Measurements from ENCODE around the gene PASD1.
A peak's percentile ranks its signal among the peaks of the same experiment; 100 is the strongest.
"Not testable (repeated sequence)": the region's sequence is repeated elsewhere in the genome, so short reads cannot be mapped to it uniquely, and the experiment has no call there.

Gene PASD1

GRCh38 chrX:151624677-151625076 is 61.2 kb downstream of the PASD1 start:
- no peak for DNase-seq

- DNase-seq: no peak
Observed at GRCh38 chrX:151631822-151632221, 68.3 kb downstream of the PASD1 start.

GRCh38 chrX:151633157-151633556 is 69.7 kb downstream of the PASD1 start:
- peak; percentile 28 for DNase-seq

GRCh38 chrX:151634937-151635336 is 71.5 kb downstream of the PASD1 start:
- DNase-seq: no peak

- no peak for DNase-seq
Observed at GRCh38 chrX:151641564-151641963, 78.1 kb downstream of the PASD1 start.

GRCh38 chrX:151675121-151675746 is 111.8 kb downstream of the PASD1 start:
- DNase-seq: peak; percentile 78

- DNase-seq: no peak
Observed at GRCh38 chrX:151676196-151676595, 112.7 kb downstream of the PASD1 start.

GRCh38 chrX:151679798-151680402 is 116.4 kb downstream of the PASD1 start:
- DNase-seq: no peak

GRCh38 chrX:151680805-151681204 is 117.3 kb downstream of the PASD1 start:
- peak; percentile 84 for DNase-seq

- no peak for DNase-seq
Observed at GRCh38 chrX:151687635-151688034, 124.2 kb downstream of the PASD1 start.

- no peak for DNase-seq
Observed at GRCh38 chrX:151688695-151689094, 125.2 kb downstream of the PASD1 start.

GRCh38 chrX:151692825-151693224 is 129.3 kb downstream of the PASD1 start:
- DNase-seq: peak; percentile 44

GRCh38 chrX:151694121-151694520 is 130.6 kb downstream of the PASD1 start:
- DNase-seq: no peak

- DNase-seq: peak; percentile 45
Observed at GRCh38 chrX:151694661-151695582, 131.4 kb downstream of the PASD1 start, which contains the start of gene PRRG3. Gene PRRG3, plus strand, starts transcription at chrX:151695458. Its CDS starts 3,357 bp downstream, at chrX:151698815.

- no peak for DNase-seq
Observed at GRCh38 chrX:151695583-151696340, 132.3 kb downstream of the PASD1 start.

GRCh38 chrX:151697082-151697481 is 133.6 kb downstream of the PASD1 start:
- DNase-seq: not testable (repeated sequence)

- DNase-seq: peak; percentile 5
Observed at GRCh38 chrX:151697522-151697921, 134.0 kb downstream of the PASD1 start.

GRCh38 chrX:151698485-151698884 is 135.0 kb downstream of the PASD1 start:
- DNase-seq: no peak

GRCh38 chrX:151699746-151700145 is 136.3 kb downstream of the PASD1 start:
- no peak for DNase-seq

GRCh38 chrX:151700581-151700980 is 137.1 kb downstream of the PASD1 start:
- no peak for DNase-seq

GRCh38 chrX:151701071-151701470 is 137.6 kb downstream of the PASD1 start:
- no peak for DNase-seq

- no peak for DNase-seq
Observed at GRCh38 chrX:151701531-151701930, 138.1 kb downstream of the PASD1 start.

All from NCI-H82 (cell line).